GM21619 (cell line): Measurements from ENCODE around the gene PREPL.
"Not testable (repeated sequence)": the region's sequence is repeated elsewhere in the genome, so short reads cannot be mapped to it uniquely, and the experiment has no call there.

Source experiments
- ATAC-seq: cut with Tn5 transposase; IDR thresholded peaks from one replicate; pipeline ENCODE4 v1.9.1; 2021; ENCODE audit not compliant: unreplicated experiment

The PREPL gene

GRCh38 chr2:44349506-44349905 lies 11.8 kb downstream of the PREPL start:
- no peak for ATAC-seq

GRCh38 chr2:44348400-44348799 lies 12.9 kb downstream of the PREPL start:
- no peak for ATAC-seq

GRCh38 chr2:44347526-44347925 lies 13.8 kb downstream of the PREPL start:
- ATAC-seq, result no peak

- ATAC-seq, result no peak
These were observed 18.4 kb downstream of the PREPL start for GRCh38 chr2:44342854-44343253.

GRCh38 chr2:44335806-44336538 lies 25.3 kb downstream of the PREPL start:
- ATAC-seq, result no peak

- ATAC-seq, result no peak
These were observed 27.3 kb downstream of the PREPL start for GRCh38 chr2:44333994-44334393.

GRCh38 chr2:44330801-44331200 lies 30.5 kb downstream of the PREPL start:
- ATAC-seq, result no peak

GRCh38 chr2:44329343-44329742 lies 32.0 kb downstream of the PREPL start:
- no peak for ATAC-seq

- no peak for ATAC-seq
These were observed 32.5 kb downstream of the PREPL start for GRCh38 chr2:44328750-44329149.

- no peak for ATAC-seq
These were observed 34.6 kb downstream of the PREPL start for GRCh38 chr2:44326548-44327264.

GRCh38 chr2:44325897-44326296 lies 35.4 kb downstream of the PREPL start:
- no peak for ATAC-seq

GRCh38 chr2:44324971-44325426 lies 36.3 kb downstream of the PREPL start:
- no peak for ATAC-seq

GRCh38 chr2:44321360-44321759 lies 39.9 kb downstream of the PREPL start:
- ATAC-seq, result no peak

- ATAC-seq, result no peak
These were observed 40.5 kb downstream of the PREPL start for GRCh38 chr2:44320832-44321231.

GRCh38 chr2:44315945-44316344 lies 45.3 kb downstream of the PREPL start:
- no peak for ATAC-seq

GRCh38 chr2:44314362-44314761 lies 46.9 kb downstream of the PREPL start:
- no peak for ATAC-seq

GRCh38 chr2:44310287-44310686 lies 51.0 kb downstream of the PREPL start:
- ATAC-seq, result no peak

GRCh38 chr2:44305882-44306281 lies 55.4 kb downstream of the PREPL start:
- ATAC-seq, result no peak

- ATAC-seq, result no peak
These were observed 57.0 kb downstream of the PREPL start for GRCh38 chr2:44304258-44304657.

- not testable (repeated sequence) for ATAC-seq
These were observed 57.5 kb downstream of the PREPL start for GRCh38 chr2:44303766-44304165.

- ATAC-seq, result no peak
These were observed 60.2 kb downstream of the PREPL start for GRCh38 chr2:44301111-44301510.

GRCh38 chr2:44299635-44300034 lies 61.7 kb downstream of the PREPL start:
- no peak for ATAC-seq
